CD4-positive, CD25-positive, alpha-beta regulatory T cell (primary cell): ENCODE measurements around the gene PLXDC1. TPM values are rescaled to one million over a fixed set of nuclear protein-coding genes. Genes with fewer than 3 reads are reported as not detected.
"Not testable (repeated sequence)": the region's sequence is repeated elsewhere in the genome, so short reads cannot be mapped to it uniquely, and the experiment has no call there.

Source experiments
- ATAC-seq, 2 donors: fragments of 150-1000 bp; cut with Tn5 transposase; one replicate each; pipeline ENCODE4 v1.10.0; 2021; ENCODE audit warnings: low read depth in 2 of 2, moderate number of reproducible peaks in 2 of 2, moderate library complexity in 1 of 2
- DNase-seq, 3 donors: peaks; one replicate each; pipeline versions ENCODE4 v3.0.0 to v3.0.0-alpha.2; 2012 to 2022; ENCODE audit warnings: mixed read lengths in 1 of 3
- H3K27ac ChIP-seq: one replicate; pipeline ENCODE4 v1.7.0; 2013; ENCODE audit warnings: mild to moderate bottlenecking, low read length; ENCODE audit not compliant: insufficient read depth, poor library complexity, severe bottlenecking
- H3K27me3 ChIP-seq: one replicate; pipeline ENCODE4 v1.7.0; 2013; ENCODE audit warnings: low read length; ENCODE audit not compliant: control insufficient read depth, insufficient read depth
- H3K36me3 ChIP-seq: one replicate; pipeline ENCODE4 v1.7.0; 2013; ENCODE audit warnings: mild to moderate bottlenecking, low read length, moderate library complexity; ENCODE audit not compliant: control insufficient read depth, insufficient read depth
- H3K4me1 ChIP-seq: 2 replicates; pipeline ENCODE4 v1.7.0; 2013; ENCODE audit warnings: mild to moderate bottlenecking, low read length; ENCODE audit not compliant: insufficient read depth, control insufficient read depth, poor library complexity, severe bottlenecking
- H3K4me3 ChIP-seq: one replicate; pipeline ENCODE4 v1.7.0; 2013; ENCODE audit warnings: low read depth, mild to moderate bottlenecking, low read length, moderate library complexity
- H3K9me3 ChIP-seq, 2 experiments: 1 replicate in 1 of 2; 2 replicates in 1 of 2; pipeline ENCODE4 v1.7.0; 2013; ENCODE audit warnings: low read length in 2 of 2, mild to moderate bottlenecking in 1 of 2, moderate library complexity in 1 of 2; ENCODE audit not compliant: control insufficient read depth in 2 of 2
- H3K27ac Mint-ChIP-seq, 3 donors: one replicate each; pipeline ENCODE4 v1.8.0; 2020 to 2022; ENCODE audit warnings: mild to moderate bottlenecking in 3 of 3, mixed read lengths in 3 of 3, moderate library complexity in 2 of 3
- H3K27me3 Mint-ChIP-seq: one replicate; pipeline ENCODE4 v1.8.0; 2022; ENCODE audit warnings: mild to moderate bottlenecking, mixed read lengths
- H3K36me3 Mint-ChIP-seq: one replicate; pipeline ENCODE4 v1.8.0; 2020; ENCODE audit warnings: mixed read lengths
- H3K4me1 Mint-ChIP-seq, 4 donors: one replicate each; pipeline ENCODE4 v1.8.0; 2020 to 2022; ENCODE audit warnings: mixed read lengths in 4 of 4, mild to moderate bottlenecking in 1 of 4
- H3K4me3 Mint-ChIP-seq, 4 donors: one replicate each; pipeline ENCODE4 v1.8.0; 2020 to 2022; ENCODE audit warnings: mild to moderate bottlenecking in 4 of 4, mixed read lengths in 4 of 4, moderate library complexity in 3 of 4
- H3K9me3 Mint-ChIP-seq, 7 donors: one replicate each; pipeline ENCODE4 v1.8.0; 2020 to 2022; ENCODE audit warnings: mixed read lengths in 7 of 7, mild to moderate bottlenecking in 3 of 7, moderate library complexity in 2 of 7
- polyA plus RNA-seq, 4 donors: library from polyadenylated mRNA; unstranded; fragments of 300-500 nt; fragmentation: Illumina TruSeq; gene quantifications; one replicate each; pipeline ENCODE4 v1.2.3, GENCODE V29; 2021
- total RNA-seq: library from RNA; stranded (reverse); gene quantifications from one replicate; pipeline ENCODE4 v1.2.3, GENCODE V29; 2022

PLXDC1 gene
- total and polyA plus RNA-seq, 5 donors from 2014 or later: 0.27 to 12.9 (median 1.7) TPM

GRCh38 chr17:39170109-39170508, 18.7 kb upstream of the PLXDC1 start:
- peaks cover 40% of the 10 kb centered on the region for H3K27me3 Mint-ChIP-seq
- ATAC-seq: no peak
- no peak for DNase-seq
- Histone ChIP-seq H3K4me3 (no peak overlapping the region), H3K27me3 (peaks cover 16% of the 10 kb centered on the region), H3K36me3 (no peaks in the 10 kb centered on the region), H3K9me3 (no peaks in the 10 kb centered on the region), H3K27ac (no peak overlapping the region), H3K4me1 (peaks cover 10% of the 10 kb centered on the region)
- H3K9me3 Mint-ChIP-seq: peaks cover 0 to 1% (median 0%) of the 10 kb centered on the region in 7 donors
- no peak overlapping the region for H3K27ac Mint-ChIP-seq
- H3K4me3 Mint-ChIP-seq: no peak overlapping the region
- peaks cover 0 to 30% (median 7%) of the 10 kb centered on the region in 4 donors for H3K4me1 Mint-ChIP-seq
- no peaks in the 10 kb centered on the region for H3K36me3 Mint-ChIP-seq

DNA sequence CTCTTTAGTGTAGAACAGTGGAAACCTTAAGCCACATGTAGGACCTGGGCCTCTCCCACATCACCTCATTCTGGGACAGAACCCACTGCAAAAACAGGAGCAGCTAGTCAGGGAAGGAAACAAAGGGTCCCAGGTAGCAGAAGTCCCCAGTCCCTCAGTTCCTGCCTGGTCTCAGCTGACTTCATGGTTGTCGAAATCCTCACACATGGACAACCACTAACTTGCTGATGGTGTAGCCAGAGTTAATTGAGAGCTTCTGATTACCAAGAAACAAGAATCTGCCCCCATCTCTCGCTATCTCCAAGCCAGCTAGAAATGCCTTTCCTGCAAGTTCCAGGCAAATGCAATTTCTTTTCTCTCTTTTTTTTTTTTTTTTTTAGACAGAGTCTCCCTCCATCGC, 18.1 kb upstream of the PLXDC1 start:
- Mint-ChIP-seq H3K4me3 (no peak overlapping the region), H3K27me3 (peaks cover 46% of the 10 kb centered on the region), H3K4me1 (peaks cover 0 to 30% (median 10%) of the 10 kb centered on the region in 4 donors), H3K36me3 (no peaks in the 10 kb centered on the region), H3K27ac (no peak overlapping the region), H3K9me3 (peaks cover 0 to 2% (median 0%) of the 10 kb centered on the region in 7 donors)
- Histone ChIP-seq H3K9me3 (no peaks in the 10 kb centered on the region), H3K36me3 (no peaks in the 10 kb centered on the region), H3K27ac (no peak overlapping the region), H3K4me3 (no peak overlapping the region), H3K27me3 (peaks cover 16% of the 10 kb centered on the region), H3K4me1 (peaks cover 16% of the 10 kb centered on the region)
- ATAC-seq (no peak), DNase-seq (no peak)

GRCh38 chr17:39169101-39169500, 17.7 kb upstream of the PLXDC1 start:
- no peak for DNase-seq
- Histone ChIP-seq H3K27ac (no peak overlapping the region), H3K36me3 (no peaks in the 10 kb centered on the region), H3K4me3 (no peak overlapping the region), H3K4me1 (peaks cover 18% of the 10 kb centered on the region), H3K9me3 (no peaks in the 10 kb centered on the region), H3K27me3 (peaks cover 16% of the 10 kb centered on the region)
- ATAC-seq: no peak
- peaks cover 49% of the 10 kb centered on the region for H3K27me3 Mint-ChIP-seq
- H3K27ac Mint-ChIP-seq: peak overlapping the region in 1 of 3 donors; percentile 14
- H3K36me3 Mint-ChIP-seq: no peaks in the 10 kb centered on the region
- H3K9me3 Mint-ChIP-seq: peaks cover 0 to 3% (median 0%) of the 10 kb centered on the region in 7 donors
- H3K4me3 Mint-ChIP-seq: no peak overlapping the region
- H3K4me1 Mint-ChIP-seq: peaks cover 0 to 33% (median 12%) of the 10 kb centered on the region in 4 donors

DNA sequence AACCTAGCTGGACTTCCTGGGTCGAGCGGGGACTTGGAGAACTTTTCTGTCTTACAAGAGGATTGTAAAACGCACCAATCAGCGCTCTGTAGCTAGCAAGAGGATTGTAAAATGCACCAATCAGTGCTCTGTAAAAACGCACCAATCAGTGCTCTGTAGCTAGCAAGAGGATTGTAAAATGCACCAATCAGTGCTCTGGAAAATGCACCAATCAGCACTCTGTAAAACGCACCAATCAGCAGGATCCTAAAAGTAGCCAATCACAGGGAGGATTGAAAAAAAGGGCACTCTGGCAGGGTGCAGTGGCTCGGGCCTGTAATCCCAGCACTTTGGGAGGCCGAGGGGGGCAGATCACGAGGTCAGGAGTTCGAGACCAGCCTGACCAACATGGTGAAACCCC, 17.1 kb upstream of the PLXDC1 start:
- not testable (repeated sequence) for ATAC-seq, H3K36me3 Mint-ChIP-seq, H3K9me3 ChIP-seq, DNase-seq, H3K36me3 ChIP-seq, H3K9me3 Mint-ChIP-seq, H3K4me3 Mint-ChIP-seq, H3K27ac ChIP-seq, H3K4me3 ChIP-seq, H3K27ac Mint-ChIP-seq
- Histone ChIP-seq H3K27me3 (peaks cover 16% of the 10 kb centered on the region), H3K4me1 (peaks cover 18% of the 10 kb centered on the region)
- peaks cover 49% of the 10 kb centered on the region for H3K27me3 Mint-ChIP-seq
- peaks cover 0 to 33% (median 12%) of the 10 kb centered on the region in 4 donors for H3K4me1 Mint-ChIP-seq

GRCh38 chr17:39167476-39167875, 16.0 kb upstream of the PLXDC1 start:
- Mint-ChIP-seq H3K27me3 (peaks cover 49% of the 10 kb centered on the region), H3K4me1 (peaks cover 0 to 23% (median 12%) of the 10 kb centered on the region in 4 donors), H3K9me3 (peaks cover 0 to 3% (median 0%) of the 10 kb centered on the region in 7 donors), H3K36me3 (no peaks in the 10 kb centered on the region), H3K27ac (no peak overlapping the region), H3K4me3 (peak overlapping the region in 1 of 4 donors; percentile 76)
- Histone ChIP-seq H3K4me3 (no peak overlapping the region), H3K27ac (no peak overlapping the region), H3K4me1 (peaks cover 16% of the 10 kb centered on the region), H3K36me3 (no peaks in the 10 kb centered on the region), H3K27me3 (peaks cover 16% of the 10 kb centered on the region), H3K9me3 (no peaks in the 10 kb centered on the region)
- ATAC-seq: no peak
- DNase-seq: no peak

GRCh38 chr17:39166437-39167335, 15.2 kb upstream of the PLXDC1 start:
- peak overlapping the region in 2 of 4 donors; percentile 22 to 76 for H3K4me3 Mint-ChIP-seq
- no peak overlapping the region for H3K27ac Mint-ChIP-seq
- H3K27me3 Mint-ChIP-seq: peaks cover 46% of the 10 kb centered on the region
- DNase-seq: no peak
- no peak overlapping the region for H3K27ac ChIP-seq
- peaks cover 0 to 3% (median 0%) of the 10 kb centered on the region in 7 donors for H3K9me3 Mint-ChIP-seq
- H3K36me3 Mint-ChIP-seq: no peaks in the 10 kb centered on the region
- peaks cover 0 to 16% (median 10%) of the 10 kb centered on the region in 4 donors for H3K4me1 Mint-ChIP-seq
- peaks cover 16% of the 10 kb centered on the region for H3K4me1 ChIP-seq
- no peak overlapping the region for H3K4me3 ChIP-seq
- H3K27me3 ChIP-seq: peaks cover 16% of the 10 kb centered on the region
- H3K9me3 ChIP-seq: no peaks in the 10 kb centered on the region
- no peaks in the 10 kb centered on the region for H3K36me3 ChIP-seq
- ATAC-seq: no peak

- peak within 1 kb of the TSS; percentile 76 to 91 (median 89) for H3K4me3 Mint-ChIP-seq
- DNase-seq: no peak
Measured at GRCh38 chr17:39165841-39166349, 14.5 kb upstream of the PLXDC1 start, which contains the start of gene ARL5C. Gene ARL5C (minus strand): TSS chr17:39166161. CDS start chr17:39165760, 401 bp downstream.

More at GRCh38 chr17:39165841-39166349, 14.5 kb upstream of the PLXDC1 start, which contains the start of gene ARL5C:
- Histone ChIP-seq H3K36me3 (no peaks in the 10 kb centered on the region), H3K9me3 (no peaks in the 10 kb centered on the region), H3K27me3 (peaks cover 16% of the 10 kb centered on the region), H3K27ac (no peak within 1 kb of the TSS), H3K4me1 (peaks cover 16% of the 10 kb centered on the region), H3K4me3 (peak within 1 kb of the TSS; percentile 42)
- no peak for ATAC-seq
- H3K4me1 Mint-ChIP-seq: peaks cover 0 to 16% (median 10%) of the 10 kb centered on the region in 4 donors
- peak within 1 kb of the TSS in 1 of 3 donors; percentile 24 for H3K27ac Mint-ChIP-seq
- H3K27me3 Mint-ChIP-seq: peaks cover 49% of the 10 kb centered on the region
- H3K9me3 Mint-ChIP-seq: peaks cover 0 to 3% (median 0%) of the 10 kb centered on the region in 7 donors
- no peaks in the 10 kb centered on the region for H3K36me3 Mint-ChIP-seq
